Diencephalon (tissue), 1 donor: ENCODE measurements around the gene NNMT. TPM values are rescaled to one million over a fixed set of nuclear protein-coding genes. Genes with fewer than 3 reads are reported as not detected.

Experiments
- total RNA-seq: library from RNA; depleted of rRNA; stranded (reverse); fragments of >200 nt; gene quantifications from one replicate; pipeline ENCODE4 v1.2.3, GENCODE V29; 2014

Gene NNMT
- total RNA-seq = 0.92 TPM

DNA sequence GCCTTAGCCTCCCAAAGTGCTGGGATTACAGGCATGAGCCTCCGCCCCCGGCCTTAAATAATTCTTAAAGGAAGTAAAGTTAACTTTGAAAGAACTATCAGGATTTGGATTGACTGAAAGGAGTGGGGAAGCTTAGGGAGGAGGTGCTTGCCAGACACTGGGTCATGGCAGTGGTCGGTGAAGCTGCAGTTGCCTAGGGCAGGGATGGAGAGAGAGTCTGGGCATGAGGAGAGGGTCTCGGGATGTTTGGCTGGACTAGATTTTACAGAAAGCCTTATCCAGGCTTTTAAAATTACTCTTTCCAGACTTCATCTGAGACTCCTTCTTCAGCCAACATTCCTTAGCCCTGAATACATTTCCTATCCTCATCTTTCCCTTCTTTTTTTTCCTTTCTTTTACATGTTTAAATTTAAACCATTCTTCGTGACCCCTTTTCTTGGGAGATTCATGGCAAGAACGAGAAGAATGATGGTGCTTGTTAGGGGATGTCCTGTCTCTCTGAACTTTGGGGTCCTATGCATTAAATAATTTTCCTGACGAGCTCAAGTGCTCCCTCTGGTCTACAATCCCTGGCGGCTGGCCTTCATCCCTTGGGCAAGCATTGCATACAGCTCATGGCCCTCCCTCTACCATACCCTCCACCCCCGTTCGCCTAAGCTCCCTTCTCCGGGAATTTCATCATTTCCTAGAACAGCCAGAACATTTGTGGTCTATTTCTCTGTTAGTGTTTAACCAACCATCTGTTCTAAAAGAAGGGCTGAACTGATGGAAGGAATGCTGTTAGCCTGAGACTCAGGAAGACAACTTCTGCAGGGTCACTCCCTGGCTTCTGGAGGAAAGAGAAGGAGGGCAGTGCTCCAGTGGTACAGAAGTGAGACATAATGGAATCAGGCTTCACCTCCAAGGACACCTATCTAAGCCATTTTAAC is at the start of gene NNMT:
TSS of gene NNMT (plus strand) at position 724 of the 929 bp plus-strand sequence. CDS start at position 882, 158 bp downstream.

Other genes with a start within 250 kb of the NNMT start
- gene ZBTB16, start 236.7 kb upstream of the NNMT start, total RNA-seq = 6.7 TPM
- gene C11orf71, start 104.1 kb downstream of the NNMT start, total RNA-seq = 14.1 TPM
- 27.5 TPM for gene RBM7, start 104.3 kb downstream of the NNMT start, total RNA-seq
- 58.6 TPM for gene REXO2, start 143.1 kb downstream of the NNMT start, total RNA-seq